HG03521 (cell line): ENCODE measurements around the gene RING1.

Experiments
- ATAC-seq: cut with Tn5 transposase; IDR thresholded peaks from one replicate; pipeline ENCODE4 v1.9.1; 2021; ENCODE audit warnings: mild to moderate bottlenecking, moderate library complexity; ENCODE audit not compliant: unreplicated experiment

RING1 gene

GRCh38 chr6:33237741-33238140, 29.4 kb downstream of the RING1 start:
- no peak for ATAC-seq

GRCh38 chr6:33241968-33242367, 33.7 kb downstream of the RING1 start:
- ATAC-seq: no peak

- no peak for ATAC-seq
Measured at GRCh38 chr6:33243476-33243875, 35.2 kb downstream of the RING1 start.

- ATAC-seq: no peak
Measured at GRCh38 chr6:33247977-33248642, 39.8 kb downstream of the RING1 start.

GRCh38 chr6:33248643-33248931, 40.3 kb downstream of the RING1 start:
- no peak for ATAC-seq

- ATAC-seq: peak; percentile 84
Measured at GRCh38 chr6:33248932-33249731, 40.8 kb downstream of the RING1 start.

- ATAC-seq: no peak
Measured at GRCh38 chr6:33249732-33250630, 41.7 kb downstream of the RING1 start.

- no peak for ATAC-seq
Measured at GRCh38 chr6:33250731-33251130, 42.4 kb downstream of the RING1 start.

- ATAC-seq: no peak
Measured at GRCh38 chr6:33251395-33252012, 43.2 kb downstream of the RING1 start.

GRCh38 chr6:33252759-33253158, 44.5 kb downstream of the RING1 start:
- no peak for ATAC-seq

GRCh38 chr6:33254591-33254990, 46.3 kb downstream of the RING1 start:
- no peak for ATAC-seq

- ATAC-seq: no peak
Measured at GRCh38 chr6:33259032-33259431, 50.7 kb downstream of the RING1 start.
